Mesothelial cell of epicardium (in vitro differentiated cells): Measurements from ENCODE around the gene IGF2. TPM values are rescaled to one million over a fixed set of nuclear protein-coding genes. Genes with fewer than 3 reads are reported as not detected.

Experiments
- DNase-seq, 2 experiments: peaks; one replicate each; pipeline ENCODE4 v3.0.0; 2021; ENCODE audit warnings: low spot score in 2 of 2; ENCODE audit not compliant: unreplicated experiment in 2 of 2
- H3K27ac Mint-ChIP-seq: 2 replicates; pipeline ENCODE4 v1.8.0; 2021; ENCODE audit warnings: mixed read lengths
- H3K27me3 Mint-ChIP-seq: 2 replicates; pipeline ENCODE4 v1.8.0; 2021; ENCODE audit warnings: low read depth, mixed read lengths
- H3K36me3 Mint-ChIP-seq: 2 replicates; pipeline ENCODE4 v1.8.0; 2021; ENCODE audit warnings: mixed read lengths
- H3K4me1 Mint-ChIP-seq: 2 replicates; pipeline ENCODE4 v1.8.0; 2021; ENCODE audit warnings: mixed read lengths
- H3K4me3 Mint-ChIP-seq: 2 replicates; pipeline ENCODE4 v1.8.0; 2021; ENCODE audit warnings: mild to moderate bottlenecking, moderate library complexity, mixed read lengths
- H3K9me3 Mint-ChIP-seq: 2 replicates; pipeline ENCODE4 v1.8.0; 2021; ENCODE audit warnings: mixed read lengths
- total RNA-seq: library from RNA; stranded (reverse); gene quantifications from 3 replicates; pipeline ENCODE4 v1.2.1, GENCODE V29; 2021
- TF ChIP-seq, protein P1 (sequence below): fragments of 200-600 bp; sonication (generic); IDR thresholded peaks from one replicate; pipeline ENCODE4 v1.5.0; 2021; ENCODE audit warnings: antibody characterized with exemption; ENCODE audit not compliant: unreplicated experiment

IGF2 gene
- total RNA-seq, 1 donor from 2014 or later, result 3,009 TPM

DNA sequence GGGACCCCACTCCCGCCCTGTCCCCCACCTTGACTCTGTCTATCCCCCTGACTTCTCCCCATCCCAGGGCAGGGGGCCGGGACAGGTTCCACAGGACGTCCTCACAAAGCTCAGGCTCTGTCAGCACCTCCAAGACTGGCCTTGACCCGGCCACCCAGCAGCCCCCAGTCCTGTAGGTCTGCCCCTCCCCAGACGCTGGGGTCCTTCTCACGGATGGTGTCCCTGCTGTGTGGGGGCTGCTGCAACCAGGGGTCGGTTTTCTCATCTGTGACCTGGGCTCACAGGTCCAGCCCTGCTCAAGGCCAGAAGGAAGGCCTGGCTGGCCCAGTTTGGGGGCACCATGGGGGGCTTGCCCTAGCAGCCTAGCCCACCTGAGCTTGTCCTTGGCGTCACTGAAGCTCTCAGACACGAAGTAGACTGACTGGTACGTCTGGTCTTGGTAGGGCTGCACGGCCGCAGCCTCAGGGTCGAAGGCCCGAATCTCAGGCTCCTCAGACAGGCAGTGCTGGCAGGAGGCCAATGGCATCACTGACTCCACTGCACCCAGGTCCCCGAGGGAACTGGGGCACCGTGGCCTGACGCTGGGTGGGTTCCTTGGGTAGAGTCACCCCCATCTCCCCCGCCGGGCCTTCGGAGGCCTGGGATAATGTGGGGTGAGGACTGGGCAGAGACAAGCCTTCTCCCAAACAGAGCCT is 25.8 kb upstream of the IGF2 start:
- no peaks in the 10 kb centered on the region for H3K36me3 Mint-ChIP-seq
- H3K27ac Mint-ChIP-seq, result no peak overlapping the region
- no peak overlapping the region for H3K4me3 Mint-ChIP-seq
- no peaks in the 10 kb centered on the region for H3K4me1 Mint-ChIP-seq
- TF ChIP-seq, protein P1, sequence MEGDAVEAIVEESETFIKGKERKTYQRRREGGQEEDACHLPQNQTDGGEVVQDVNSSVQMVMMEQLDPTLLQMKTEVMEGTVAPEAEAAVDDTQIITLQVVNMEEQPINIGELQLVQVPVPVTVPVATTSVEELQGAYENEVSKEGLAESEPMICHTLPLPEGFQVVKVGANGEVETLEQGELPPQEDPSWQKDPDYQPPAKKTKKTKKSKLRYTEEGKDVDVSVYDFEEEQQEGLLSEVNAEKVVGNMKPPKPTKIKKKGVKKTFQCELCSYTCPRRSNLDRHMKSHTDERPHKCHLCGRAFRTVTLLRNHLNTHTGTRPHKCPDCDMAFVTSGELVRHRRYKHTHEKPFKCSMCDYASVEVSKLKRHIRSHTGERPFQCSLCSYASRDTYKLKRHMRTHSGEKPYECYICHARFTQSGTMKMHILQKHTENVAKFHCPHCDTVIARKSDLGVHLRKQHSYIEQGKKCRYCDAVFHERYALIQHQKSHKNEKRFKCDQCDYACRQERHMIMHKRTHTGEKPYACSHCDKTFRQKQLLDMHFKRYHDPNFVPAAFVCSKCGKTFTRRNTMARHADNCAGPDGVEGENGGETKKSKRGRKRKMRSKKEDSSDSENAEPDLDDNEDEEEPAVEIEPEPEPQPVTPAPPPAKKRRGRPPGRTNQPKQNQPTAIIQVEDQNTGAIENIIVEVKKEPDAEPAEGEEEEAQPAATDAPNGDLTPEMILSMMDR, result no peak
- DNase-seq, result no peak
- H3K27me3 Mint-ChIP-seq, result peaks cover 2% of the 10 kb centered on the region
- H3K9me3 Mint-ChIP-seq, result no peaks in the 10 kb centered on the region

DNA sequence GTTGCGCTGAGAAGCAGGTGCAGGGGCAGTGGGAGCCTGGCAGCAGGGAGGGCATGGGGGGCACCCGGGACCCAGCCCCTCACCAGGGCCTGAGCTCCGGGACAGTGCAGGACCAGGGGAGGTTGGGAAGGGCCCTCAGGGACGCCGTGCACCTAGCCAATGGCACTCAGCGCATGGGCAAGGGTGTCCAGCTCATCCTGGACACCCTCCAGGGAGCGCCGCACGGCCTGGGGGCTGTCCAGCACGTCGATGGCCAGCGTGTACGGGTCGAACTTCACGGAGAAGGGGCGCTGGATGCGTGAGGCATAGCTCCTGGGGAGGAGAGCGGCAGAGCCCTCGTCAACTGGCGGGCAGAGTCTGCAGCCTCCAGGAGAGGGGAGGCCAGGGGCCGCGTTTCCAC is 24.9 kb upstream of the IGF2 start:
- TF ChIP-seq, protein P1, result no peak
- Mint-ChIP-seq H3K27me3 (peaks cover 2% of the 10 kb centered on the region), H3K9me3 (no peaks in the 10 kb centered on the region), H3K36me3 (no peaks in the 10 kb centered on the region), H3K27ac (no peak overlapping the region), H3K4me3 (no peak overlapping the region), H3K4me1 (no peaks in the 10 kb centered on the region)
- DNase-seq, result no peak

DNA sequence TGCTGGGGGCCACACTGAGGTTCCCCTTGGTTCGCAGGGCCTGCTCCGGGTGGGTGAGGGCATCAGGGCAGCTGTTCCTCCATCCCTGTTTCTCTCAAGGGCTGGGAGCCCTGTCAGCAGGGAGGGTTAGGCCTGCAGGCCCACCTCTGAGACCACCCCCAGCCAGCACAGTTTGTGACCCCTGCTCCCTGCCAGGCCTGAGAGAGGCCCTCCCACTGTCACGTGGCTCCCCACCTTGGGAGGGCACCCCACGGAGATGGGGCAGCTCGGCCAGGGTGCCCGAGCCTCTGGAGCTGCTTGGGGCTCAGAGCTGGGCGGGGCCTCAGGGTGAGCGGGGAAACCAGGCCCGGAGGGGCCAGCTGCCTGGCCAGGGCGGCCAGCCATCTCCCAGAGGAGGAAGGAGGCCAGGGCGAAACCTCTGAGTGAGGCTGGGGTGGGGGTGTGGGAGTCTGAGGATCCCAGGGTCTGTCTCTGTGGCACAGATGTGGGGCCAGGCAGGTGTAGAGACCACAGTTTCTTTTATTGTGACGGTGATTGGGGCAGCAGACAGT is 24.3 kb upstream of the IGF2 start:
- DNase-seq, result no peak
- Mint-ChIP-seq H3K36me3 (no peaks in the 10 kb centered on the region), H3K4me3 (no peak overlapping the region), H3K4me1 (no peaks in the 10 kb centered on the region), H3K9me3 (no peaks in the 10 kb centered on the region), H3K27me3 (peaks cover 2% of the 10 kb centered on the region), H3K27ac (no peak overlapping the region)
- TF ChIP-seq, protein P1, result no peak

DNA sequence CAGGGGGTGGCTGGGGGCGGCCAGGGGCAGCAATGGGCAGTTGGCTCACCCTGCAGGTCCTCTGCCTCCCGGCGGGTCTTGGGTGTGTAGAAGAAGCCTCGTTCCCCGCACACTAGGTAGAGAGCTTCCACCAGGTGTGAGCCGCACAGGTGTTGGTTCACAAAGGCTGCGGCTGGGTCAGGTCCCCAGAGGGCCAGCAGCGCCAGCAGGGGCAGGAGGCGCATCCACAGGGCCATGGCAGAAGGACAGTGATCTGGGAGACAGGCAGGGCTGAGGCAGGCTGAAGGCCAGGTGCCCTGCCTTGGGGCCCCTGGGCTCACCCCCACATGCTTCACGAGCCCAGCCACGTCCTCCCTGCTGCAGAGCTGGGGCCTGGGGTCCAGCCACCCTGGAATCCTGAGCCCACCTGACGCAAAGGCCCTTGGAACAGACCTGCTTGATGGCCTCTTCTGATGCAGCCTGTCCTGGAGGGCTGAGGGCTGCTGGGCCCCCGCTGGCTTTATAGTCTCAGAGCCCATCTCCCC is 21.6 kb upstream of the IGF2 start, which contains the start of gene INS:
Gene INS (minus strand): TSS at position 474 of the 524 bp plus-strand sequence. CDS start 238 bp downstream, at position 236.
- H3K27me3 Mint-ChIP-seq, result peaks cover 3% of the 10 kb centered on the region
- H3K27ac Mint-ChIP-seq, result no peak within 1 kb of the TSS
- TF ChIP-seq, protein P1, result no peak
- no peak for DNase-seq
- no peak within 1 kb of the TSS for H3K4me3 Mint-ChIP-seq
- no peaks in the 10 kb centered on the region for H3K36me3 Mint-ChIP-seq
- no peaks in the 10 kb centered on the region for H3K9me3 Mint-ChIP-seq
- no peaks in the 10 kb centered on the region for H3K4me1 Mint-ChIP-seq

DNA sequence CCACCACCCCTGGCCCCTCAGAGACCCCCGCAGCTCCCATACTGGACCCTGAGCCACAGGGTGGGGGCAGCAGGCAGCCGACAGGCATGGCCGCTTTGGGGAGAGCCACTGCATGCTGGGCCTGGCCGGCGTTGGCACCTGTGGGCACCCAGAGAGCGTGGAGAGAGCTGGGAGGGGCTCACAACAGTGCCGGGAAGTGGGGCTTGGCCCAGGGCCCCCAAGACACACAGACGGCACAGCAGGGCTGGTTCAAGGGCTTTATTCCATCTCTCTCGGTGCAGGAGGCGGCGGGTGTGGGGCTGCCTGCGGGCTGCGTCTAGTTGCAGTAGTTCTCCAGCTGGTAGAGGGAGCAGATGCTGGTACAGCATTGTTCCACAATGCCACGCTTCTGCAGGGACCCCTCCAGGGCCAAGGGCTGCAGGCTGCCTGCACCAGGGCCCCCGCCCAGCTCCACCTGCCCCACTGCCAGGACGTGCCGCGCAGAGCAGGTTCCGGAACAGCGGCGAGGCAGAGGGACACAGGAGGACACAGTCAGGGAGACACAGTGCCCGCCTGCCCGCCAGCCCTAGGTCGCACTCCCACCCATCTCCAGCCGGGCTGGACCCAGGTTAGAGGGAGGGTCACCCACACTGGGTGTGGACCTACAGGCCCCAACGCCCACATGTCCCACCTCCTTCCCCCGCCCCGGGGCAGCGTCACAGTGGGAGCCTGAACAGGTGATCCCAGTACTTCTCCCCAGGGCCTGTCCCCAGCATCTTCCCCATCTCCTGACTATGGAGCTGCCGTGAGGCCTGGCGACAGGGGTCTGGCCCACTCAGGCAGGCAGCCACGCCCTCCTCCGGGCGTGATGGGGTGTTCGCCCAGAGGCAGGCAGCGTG is 20.6 kb upstream of the IGF2 start:
- H3K27ac Mint-ChIP-seq, result no peak overlapping the region
- H3K27me3 Mint-ChIP-seq, result peaks cover 3% of the 10 kb centered on the region
- no peaks in the 10 kb centered on the region for H3K9me3 Mint-ChIP-seq
- TF ChIP-seq, protein P1, result no peak
- H3K4me3 Mint-ChIP-seq, result no peak overlapping the region
- no peaks in the 10 kb centered on the region for H3K36me3 Mint-ChIP-seq
- H3K4me1 Mint-ChIP-seq, result no peaks in the 10 kb centered on the region
- DNase-seq, result no peak
